Esophagus muscularis mucosa (tissue), 3 donors: ENCODE data around the gene DHPS.

Source experiments
- CTCF ChIP-seq, 3 experiments: fragments of 200-600 bp in 2 of 3; fragments of 450-650 bp in 1 of 3; sonication (generic) in 2 of 3; IDR thresholded peaks; one replicate each; pipeline ENCODE4 v1.5.1; 2017 to 2019; ENCODE audit warnings: antibody characterized with exemption in 3 of 3, mild to moderate bottlenecking in 2 of 3, moderate library complexity in 1 of 3
- POLR2AphosphoS5 ChIP-seq, 2 donors: sonication (generic); formaldehyde crosslinking; IDR thresholded peaks; one replicate each; pipeline ENCODE4 v1.6.1; 2017; ENCODE audit warnings: antibody characterized with exemption in 2 of 2

- TF ChIP-seq CTCF (IDR thresholded peaks at IDR 0.05), result no peak
- peak; percentile 85 to 89 for TF ChIP-seq POLR2AphosphoS5 (IDR thresholded peaks at IDR 0.05)
These were observed 41.1 kb upstream of the DHPS start for GRCh38 chr19:12722566-12723380.
